22Rv1 (cell line): ENCODE measurements around the gene KIF12.

Experiments used
- CTCF ChIP-seq: fragments of 450-650 bp; IDR thresholded peaks from 2 replicates; pipeline ENCODE4 v1.5.1; 2017; ENCODE audit warnings: mild to moderate bottlenecking
- ZFX ChIP-seq: fragments of 450-650 bp; IDR thresholded peaks from 2 replicates; pipeline ENCODE4 v1.6.1; 2017; ENCODE audit warnings: antibody characterized with exemption, borderline replicate concordance

GRCh38 chr9:114143234-114143633 lies 44.1 kb upstream of the KIF12 start:
- TF ChIP-seq CTCF, result no peak
- no peak for TF ChIP-seq ZFX
